Common myeloid progenitor, CD34-positive (primary cell): ENCODE measurements around the gene EIF6.
"Not testable (repeated sequence)": the region's sequence is repeated elsewhere in the genome, so short reads cannot be mapped to it uniquely, and the experiment has no call there.

Source experiments
- CTCF ChIA-PET: fragments of 350-600 bp; sonication (Branson Sonifier 250); formaldehyde crosslinking; loops from one replicate; lab custom pipeline; 2021; ENCODE audit warnings: antibody characterized with exemption; lab: Charles Lee
- POLR2A ChIA-PET: fragments of 350-600 bp; sonication (Branson Sonifier 250); formaldehyde crosslinking; loops from one replicate; lab custom pipeline; 2021; ENCODE audit warnings: antibody characterized with exemption; lab: Charles Lee
- DNase-seq, 3 donors: peaks; one replicate each; pipeline versions ENCODE4 v3.0.0 to v3.0.0-alpha.2; 2013
- H3K27ac ChIP-seq, 2 experiments: 1 replicate in 1 of 2; 2 replicates in 1 of 2; pipeline ENCODE4 v1.7.0; 2013; ENCODE audit warnings: inconsistent platforms in 2 of 2, low read length in 2 of 2, mild to moderate bottlenecking in 2 of 2, low read depth in 1 of 2, moderate library complexity in 1 of 2; ENCODE audit not compliant: severe bottlenecking in 2 of 2, insufficient read depth in 1 of 2, poor library complexity in 1 of 2
- H3K27me3 ChIP-seq, 5 experiments: replicated peaks in 2 of 5; 1 replicate in 3 of 5; 2 replicates in 2 of 5; pipeline versions ENCODE4 v1.6.1 to v1.7.0; 2013; ENCODE audit warnings: low read length in 4 of 5, mild to moderate bottlenecking in 2 of 5, moderate library complexity in 2 of 5, inconsistent platforms in 1 of 5; ENCODE audit not compliant: insufficient read depth in 5 of 5, control insufficient read depth in 4 of 5
- H3K36me3 ChIP-seq, 4 experiments: 1 replicate in 2 of 4; 2 replicates in 2 of 4; pipeline versions ENCODE4 v1.6.1 to v1.7.0; 2013; ENCODE audit warnings: low read length in 3 of 4, control low read depth in 1 of 4, mild to moderate bottlenecking in 1 of 4; ENCODE audit not compliant: control insufficient read depth in 4 of 4, insufficient read depth in 4 of 4
- H3K4me1 ChIP-seq, 4 experiments: 1 replicate in 3 of 4; 2 replicates in 1 of 4; pipeline versions ENCODE4 v1.6.1 to v1.7.1; 2013; ENCODE audit warnings: low read length in 3 of 4, mild to moderate bottlenecking in 3 of 4, control low read depth in 1 of 4, inconsistent platforms in 1 of 4, moderate library complexity in 1 of 4; ENCODE audit not compliant: control insufficient read depth in 4 of 4, insufficient read depth in 4 of 4; ENCODE audit errors: control extremely low read depth in 1 of 4
- H3K4me3 ChIP-seq, 7 experiments: 1 replicate in 4 of 7; 2 replicates in 3 of 7; pipeline versions ENCODE4 v1.5.1 to v1.7.0; 2013; ENCODE audit warnings: mild to moderate bottlenecking in 7 of 7, low read length in 6 of 7, moderate library complexity in 6 of 7, inconsistent platforms in 2 of 7, low read depth in 2 of 7, control low read depth in 1 of 7; ENCODE audit not compliant: insufficient read depth in 4 of 7, control insufficient read depth in 1 of 7; ENCODE audit errors: extremely low read depth in 1 of 7
- H3K9me3 ChIP-seq, 5 experiments: 1 replicate in 4 of 5; 2 replicates in 1 of 5; pipeline versions ENCODE4 v1.6.1 to v1.7.1; 2013; ENCODE audit warnings: low read length in 4 of 5, mild to moderate bottlenecking in 2 of 5, inconsistent platforms in 1 of 5, low read depth in 1 of 5, moderate library complexity in 1 of 5; ENCODE audit not compliant: control insufficient read depth in 4 of 5, insufficient read depth in 2 of 5; ENCODE audit errors: control extremely low read depth in 1 of 5
- WGBS: methylation state at CpG from one replicate; pipeline ENCODE4 v1.1.5; 2013; ENCODE audit not compliant: insufficient coverage; 5-methylcytosine and 5-hydroxymethylcytosine counted together

EIF6 gene

GRCh38 chr20:35262731-35263531 is 21.6 kb downstream of the EIF6 start:
- DNase-seq, H3K27ac ChIP-seq, H3K4me1 ChIP-seq, H3K4me3 ChIP-seq, CTCF ChIA-PET, H3K9me3 ChIP-seq, H3K27me3 ChIP-seq: not testable (repeated sequence)
- POLR2A ChIA-PET = interaction anchor here (0.8 kb wide), 1 partner anchor 89 kb away, joined by 3 read pairs; no protein-coding TSS in a partner anchor
- WGBS = 98% methylated on average over 5 of the region's 8 CpGs
- peaks cover 2 to 20% (median 3%) of the 10 kb centered on the region in 4 experiments for H3K36me3 ChIP-seq

- peaks cover under 1 to 14% (median 2%) of the 10 kb centered on the region in 4 experiments for H3K36me3 ChIP-seq
- POLR2A ChIA-PET, H3K27me3 ChIP-seq, H3K9me3 ChIP-seq, H3K4me1 ChIP-seq, H3K27ac ChIP-seq, H3K4me3 ChIP-seq, DNase-seq: not testable (repeated sequence)
- 96% methylated on average over 3 of the region's 10 CpGs for WGBS
- CTCF ChIA-PET = interaction anchor here (1.3 kb wide), 1 partner anchor 13 kb away, joined by 5 read pairs; no protein-coding TSS in a partner anchor
Measured at GRCh38 chr20:35262321-35262720, 22.3 kb downstream of the EIF6 start.

- CTCF ChIA-PET = interaction anchor here (0.8 to 1.6 kb wide), 2 partner anchors 37 to 113 kb away, joined by 3 to 4 read pairs; partner anchors contain the start of gene EDEM2
- H3K9me3 ChIP-seq = no peaks in the 10 kb centered on the region
- whole genome bisulfite sequencing = 98% methylated on average over 5 of the region's 6 CpGs
Measured at GRCh38 chr20:35260426-35260825, 24.1 kb downstream of the EIF6 start.

GRCh38 chr20:35257175-35257909 is 27.2 kb downstream of the EIF6 start:
- POLR2A ChIA-PET = no interaction called here
- H3K4me1 ChIP-seq = peaks cover 0 to 2% (median 0%) of the 10 kb centered on the region in 4 experiments
- H3K9me3 ChIP-seq = no peaks in the 10 kb centered on the region
- H3K27me3 ChIP-seq = no peaks in the 10 kb centered on the region
- WGBS = 95% methylated on average over 4 of the region's 8 CpGs
- H3K27ac ChIP-seq = no peak overlapping the region
- peaks cover 0 to 4% (median 1%) of the 10 kb centered on the region in 4 experiments for H3K36me3 ChIP-seq
- CTCF ChIA-PET = no interaction called here
- DNase-seq = no peak
- no peak overlapping the region for H3K4me3 ChIP-seq

More at GRCh38 chr20:35260426-35260825, 24.1 kb downstream of the EIF6 start:
- Histone ChIP-seq H3K4me1 (peaks cover 0 to 3% (median 0%) of the 10 kb centered on the region in 4 experiments), H3K4me3 (no peak overlapping the region), H3K36me3 (peaks cover 0 to 4% (median 2%) of the 10 kb centered on the region in 4 experiments), H3K27me3 (no peaks in the 10 kb centered on the region), H3K27ac (no peak overlapping the region)
- DNase-seq = no peak
- POLR2A ChIA-PET = no interaction called here

- Histone ChIP-seq H3K9me3 (no peaks in the 10 kb centered on the region), H3K36me3 (no peaks in the 10 kb centered on the region), H3K4me3 (no peak overlapping the region), H3K27ac (no peak overlapping the region), H3K4me1 (peaks cover 0 to 8% (median 5%) of the 10 kb centered on the region in 4 experiments), H3K27me3 (no peaks in the 10 kb centered on the region)
- DNase-seq = no peak
- POLR2A ChIA-PET = no interaction called here
- CTCF ChIA-PET = no interaction called here
- WGBS = 97% methylated on average over 12 of the region's 12 CpGs
Measured at GRCh38 chr20:35254448-35254999, 30.0 kb downstream of the EIF6 start.

- DNase-seq = no peak
- H3K4me1 ChIP-seq = peaks cover 0 to 8% (median 5%) of the 10 kb centered on the region in 4 experiments
- no peaks in the 10 kb centered on the region for H3K27me3 ChIP-seq
- H3K27ac ChIP-seq = no peak overlapping the region
- CTCF ChIA-PET = interaction anchor here (1.0 kb wide), 1 partner anchor 156 kb away, joined by 3 read pairs; no protein-coding TSS in a partner anchor
- H3K4me3 ChIP-seq = no peak overlapping the region
- POLR2A ChIA-PET = interaction anchor here (0.6 kb wide), 1 partner anchor 1004 kb away, joined by 3 read pairs; no protein-coding TSS in a partner anchor
- no peaks in the 10 kb centered on the region for H3K36me3 ChIP-seq
- H3K9me3 ChIP-seq = no peaks in the 10 kb centered on the region
- 100% methylated on average over 2 of the region's 3 CpGs for WGBS
Measured at GRCh38 chr20:35253010-35253409, 31.6 kb downstream of the EIF6 start.
